Activated naive CD4-positive, alpha-beta T cell treated with anti-CD3 and anti-CD28 coated beads for 36 hours (primary cell): ENCODE data around the gene HIP1R. TPM values are rescaled to one million over a fixed set of nuclear protein-coding genes. Genes with fewer than 3 reads are reported as not detected.

Experiments used
- CTCF ChIA-PET: fragments of 350-600 bp; sonication (Branson Sonifier 250); formaldehyde crosslinking; loops from one replicate; lab custom pipeline; 2021; ENCODE audit warnings: antibody characterized with exemption; lab: Charles Lee
- DNase-seq: peaks from one replicate; pipeline ENCODE4 v3.0.0-alpha.2; 2020
- H3K27ac Mint-ChIP-seq: one replicate; pipeline ENCODE4 v1.8.0; 2021; ENCODE audit warnings: mild to moderate bottlenecking, mixed read lengths
- H3K27me3 Mint-ChIP-seq: one replicate; pipeline ENCODE4 v1.8.0; 2021; ENCODE audit warnings: low read depth, mixed read lengths
- H3K36me3 Mint-ChIP-seq: one replicate; pipeline ENCODE4 v1.8.0; 2021; ENCODE audit warnings: low read depth, mixed read lengths
- H3K4me1 Mint-ChIP-seq: one replicate; pipeline ENCODE4 v1.8.0; 2021; ENCODE audit warnings: low read depth, mixed read lengths
- H3K4me3 Mint-ChIP-seq: one replicate; pipeline ENCODE4 v1.8.0; 2021; ENCODE audit warnings: mild to moderate bottlenecking, moderate library complexity, mixed read lengths
- H3K9me3 Mint-ChIP-seq: one replicate; pipeline ENCODE4 v1.8.0; 2021; ENCODE audit warnings: mixed read lengths
- intact Hi-C: fragments of 100-400 bp; cut with micrococcal nuclease; formaldehyde crosslinking; loops from one replicate; pipeline ENCODE4 v1.15.1; 2023
- total RNA-seq, 2 experiments: library from RNA; stranded (reverse); gene quantifications; one replicate each; pipeline ENCODE4 v1.2.3, GENCODE V29; 2021

Gene HIP1R
- total RNA-seq, 2 experiments from 2014 or later = 18.5 to 21.2 TPM

DNA sequence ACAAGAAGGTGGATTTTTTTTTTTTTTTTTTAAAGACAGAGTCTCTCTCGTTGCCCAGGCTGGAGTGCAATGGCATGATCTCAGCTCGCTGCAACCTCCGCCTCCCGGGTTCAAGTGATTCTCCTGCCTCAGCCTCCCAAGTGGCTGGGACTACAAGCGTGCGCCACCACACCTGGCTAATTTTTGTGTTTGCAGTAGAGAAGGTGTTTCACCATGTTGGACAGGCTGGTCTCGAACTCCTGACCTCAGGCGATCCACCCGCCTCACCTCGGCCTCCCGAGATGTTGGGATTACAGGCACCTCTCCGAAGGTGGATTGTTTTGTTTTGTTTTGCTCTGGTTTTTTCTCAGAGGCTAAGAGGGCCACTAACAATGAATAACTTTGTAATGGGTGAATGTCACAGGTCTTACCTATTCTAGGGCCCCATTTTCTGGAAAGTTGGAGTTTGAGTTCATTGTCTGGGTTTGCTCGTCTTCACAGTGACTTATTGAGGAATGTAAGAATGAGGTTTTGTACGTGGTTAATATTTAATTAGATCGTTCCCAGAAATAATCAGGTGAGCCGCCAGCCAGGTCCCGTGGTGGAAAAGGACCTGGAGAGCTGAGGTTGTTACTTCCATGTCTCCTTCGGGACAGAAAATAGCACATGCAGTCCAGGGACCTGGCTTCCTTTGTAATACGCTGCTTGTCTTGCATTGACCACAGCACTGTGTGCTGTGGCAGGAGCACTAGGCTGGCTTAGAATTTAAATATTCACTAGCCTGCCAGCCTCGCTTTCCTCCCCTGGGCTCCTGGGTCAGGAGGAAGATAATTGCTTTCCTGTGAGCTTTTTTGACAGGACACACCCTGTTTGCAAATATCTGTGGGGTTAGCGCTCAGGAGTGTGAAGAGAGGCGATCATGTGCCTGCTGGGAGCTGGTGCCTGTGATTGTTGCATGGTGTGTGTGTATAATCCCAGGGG, 2.3 kb downstream of the HIP1R start:
- DNase-seq = no peak
- Mint-ChIP-seq H3K27me3 (peaks cover 2% of the 10 kb centered on the region), H3K4me3 (peak overlapping the region; percentile 30), H3K36me3 (peaks cover 3% of the 10 kb centered on the region), H3K9me3 (no peaks in the 10 kb centered on the region), H3K4me1 (peaks cover 29% of the 10 kb centered on the region), H3K27ac (no peak overlapping the region)
- intact Hi-C loops = loop anchor here (2.0 kb wide), 1 partner anchor 63 kb away; the partner anchor contains the start of gene CCDC62
- CTCF ChIA-PET = interaction anchor here (1.1 kb wide), 1 partner anchor 44 kb away, joined by 3 read pairs; no protein-coding TSS in a partner anchor

- Mint-ChIP-seq H3K4me1 (peaks cover 29% of the 10 kb centered on the region), H3K4me3 (no peak overlapping the region), H3K36me3 (peaks cover 3% of the 10 kb centered on the region), H3K27me3 (peaks cover 2% of the 10 kb centered on the region), H3K27ac (no peak overlapping the region), H3K9me3 (no peaks in the 10 kb centered on the region)
- DNase-seq = no peak
- intact Hi-C loops = no loop called here
- CTCF ChIA-PET = interaction anchor here (1.1 kb wide), 1 partner anchor 45 kb away, joined by 3 read pairs; no protein-coding TSS in a partner anchor
Measured at GRCh38 chr12:122838841-122839240, 3.6 kb downstream of the HIP1R start.

DNA sequence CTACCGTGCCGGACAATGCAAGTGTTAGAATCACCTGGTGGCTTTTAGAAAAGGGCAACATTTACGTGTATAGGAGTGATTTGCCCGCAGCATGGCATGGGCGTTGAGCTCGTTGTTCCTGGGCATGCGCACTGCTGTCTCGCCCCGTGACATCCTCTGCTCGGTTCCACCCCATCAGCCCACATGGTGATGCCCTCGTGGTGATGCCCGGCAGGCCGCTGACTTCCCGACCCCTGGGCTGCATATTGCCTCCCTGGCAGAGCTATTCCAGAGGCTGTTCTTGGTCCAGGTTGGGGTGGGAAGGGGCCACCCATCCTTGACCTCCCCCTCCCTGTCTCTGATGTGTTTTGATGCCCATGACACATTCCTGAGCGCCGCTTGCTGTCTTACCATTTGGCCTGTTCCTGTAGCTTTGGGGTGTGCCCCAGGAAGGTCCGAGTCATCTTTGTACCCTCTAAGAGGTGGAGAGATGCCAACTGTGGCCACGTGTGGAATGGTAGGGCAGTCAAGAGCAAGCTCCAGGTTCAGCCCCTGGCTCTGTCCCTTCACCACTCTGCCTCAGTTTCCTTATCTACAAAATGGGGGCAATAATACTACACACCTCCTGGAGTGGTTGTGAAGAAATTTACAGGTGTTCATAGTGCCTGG, 4.8 kb downstream of the HIP1R start:
- H3K27me3 Mint-ChIP-seq = no peaks in the 10 kb centered on the region
- H3K36me3 Mint-ChIP-seq = no peaks in the 10 kb centered on the region
- H3K4me3 Mint-ChIP-seq = no peak overlapping the region
- CTCF ChIA-PET = interaction anchor here (0.6 to 1.0 kb wide), 2 partner anchors 21 to 821 kb away, joined by 3 read pairs; no protein-coding TSS in a partner anchor
- no peak for DNase-seq
- no peaks in the 10 kb centered on the region for H3K9me3 Mint-ChIP-seq
- no peak overlapping the region for H3K27ac Mint-ChIP-seq
- H3K4me1 Mint-ChIP-seq = peaks cover 21% of the 10 kb centered on the region
- intact Hi-C loops = no loop called here

DNA sequence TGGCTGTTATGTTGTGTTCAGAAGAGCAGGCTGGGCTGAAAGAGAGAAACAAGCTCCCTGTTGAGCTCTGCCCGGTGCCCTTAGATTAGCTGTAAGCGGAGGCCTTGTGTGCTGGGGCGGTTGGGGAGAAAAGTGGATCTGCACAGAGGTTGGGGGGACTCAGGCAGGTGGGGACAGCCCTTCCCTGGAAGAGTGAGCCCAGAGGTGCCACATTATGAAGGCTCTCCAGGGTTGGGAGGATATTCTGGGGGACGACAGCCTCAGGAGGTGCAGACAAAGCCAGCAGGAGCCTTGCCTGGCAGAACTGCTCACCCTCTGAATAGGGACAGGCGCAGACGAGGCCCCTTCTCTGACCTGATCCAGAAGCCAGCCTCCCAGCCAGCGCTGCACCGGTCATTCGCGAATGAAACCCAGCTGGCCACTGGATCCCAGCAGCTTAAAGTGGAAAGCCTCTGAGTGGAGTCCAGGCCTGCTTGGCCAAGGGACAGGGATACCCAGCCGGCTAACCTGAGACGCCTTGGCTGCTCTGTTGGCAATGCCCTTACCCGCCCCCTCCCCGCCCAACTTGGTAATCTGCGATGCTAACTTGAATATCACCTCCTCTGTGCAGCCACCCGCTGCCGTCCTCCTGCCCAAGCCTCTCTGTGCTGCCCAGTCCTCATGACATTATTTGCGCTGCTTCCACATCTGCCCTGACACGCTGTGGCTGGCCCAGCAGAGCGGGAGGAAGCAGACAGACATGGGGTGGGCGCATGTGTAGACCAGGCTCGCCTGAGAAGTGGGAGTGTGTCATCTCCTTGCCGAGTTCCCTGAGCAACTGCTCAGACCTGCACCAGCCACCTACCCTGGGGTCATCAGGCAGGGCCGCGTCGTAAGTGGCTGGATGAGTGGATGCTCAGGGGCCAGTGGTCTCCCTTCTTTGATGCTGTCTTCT, 5.6 kb downstream of the HIP1R start:
- Mint-ChIP-seq H3K4me1 (peaks cover 21% of the 10 kb centered on the region), H3K27me3 (no peaks in the 10 kb centered on the region), H3K9me3 (no peaks in the 10 kb centered on the region), H3K27ac (no peak overlapping the region), H3K36me3 (no peaks in the 10 kb centered on the region), H3K4me3 (no peak overlapping the region)
- intact Hi-C loops = no loop called here
- DNase-seq = no peak
- CTCF ChIA-PET = interaction anchor here (0.6 to 1.0 kb wide), 2 partner anchors 21 to 822 kb away, joined by 3 read pairs; no protein-coding TSS in a partner anchor

DNA sequence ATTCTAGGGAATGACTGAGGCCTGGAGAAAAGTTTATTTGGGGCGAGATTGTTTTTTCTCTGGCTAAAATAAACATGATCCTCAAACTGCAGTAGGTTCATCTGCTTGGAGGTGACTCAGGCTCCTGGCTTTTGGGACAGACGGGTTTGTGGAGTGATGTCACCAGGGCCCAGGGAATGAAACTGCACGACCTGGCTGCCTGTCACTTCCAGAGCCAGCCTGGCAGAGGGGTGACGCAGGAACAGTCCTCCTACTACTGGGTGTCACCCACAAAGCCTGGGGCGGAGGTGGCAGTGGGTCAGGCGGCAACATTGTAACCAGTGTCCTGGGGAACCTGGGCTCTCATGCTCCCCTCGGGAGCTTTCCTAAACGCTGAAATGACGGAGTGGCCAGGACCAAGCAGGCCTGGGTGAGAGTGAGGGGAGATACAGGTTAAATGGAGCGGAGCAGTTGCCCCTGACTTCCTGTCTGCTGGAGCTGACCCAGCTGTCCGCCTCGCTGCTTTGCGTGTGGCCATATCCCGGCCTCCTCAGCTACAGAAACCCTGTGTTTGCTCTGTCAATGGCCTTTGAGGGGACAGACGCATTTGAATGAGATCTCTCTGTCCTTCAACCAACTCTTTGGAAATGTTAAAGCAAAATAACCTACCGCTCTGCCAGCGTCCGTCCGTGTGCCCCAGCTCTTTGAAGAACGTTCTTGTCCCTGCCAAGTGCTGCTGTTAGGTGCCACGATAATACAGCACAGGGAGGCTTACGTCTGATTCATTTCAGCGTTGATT, 6.5 kb downstream of the HIP1R start:
- no peaks in the 10 kb centered on the region for H3K27me3 Mint-ChIP-seq
- no peak for DNase-seq

GRCh38 chr12:122842505-122843405, 7.5 kb downstream of the HIP1R start:
- Mint-ChIP-seq H3K4me3 (no peak overlapping the region), H3K4me1 (peaks cover 7% of the 10 kb centered on the region), H3K27ac (no peak overlapping the region), H3K36me3 (no peaks in the 10 kb centered on the region), H3K9me3 (no peaks in the 10 kb centered on the region), H3K27me3 (no peaks in the 10 kb centered on the region)
- no peak for DNase-seq
- intact Hi-C loops = no loop called here
- CTCF ChIA-PET = interaction anchor here (1.0 kb wide), 1 partner anchor 50 kb away, joined by 3 read pairs; no protein-coding TSS in a partner anchor

More for the DNA sequence above, 6.5 kb downstream of the HIP1R start:
- Mint-ChIP-seq H3K36me3 (no peaks in the 10 kb centered on the region), H3K27ac (no peak overlapping the region), H3K4me1 (peaks cover 17% of the 10 kb centered on the region), H3K4me3 (no peak overlapping the region), H3K9me3 (no peaks in the 10 kb centered on the region)
- CTCF ChIA-PET = interaction anchor here (1.0 kb wide), 1 partner anchor 49 kb away, joined by 3 read pairs; no protein-coding TSS in a partner anchor
- intact Hi-C loops = no loop called here

DNA sequence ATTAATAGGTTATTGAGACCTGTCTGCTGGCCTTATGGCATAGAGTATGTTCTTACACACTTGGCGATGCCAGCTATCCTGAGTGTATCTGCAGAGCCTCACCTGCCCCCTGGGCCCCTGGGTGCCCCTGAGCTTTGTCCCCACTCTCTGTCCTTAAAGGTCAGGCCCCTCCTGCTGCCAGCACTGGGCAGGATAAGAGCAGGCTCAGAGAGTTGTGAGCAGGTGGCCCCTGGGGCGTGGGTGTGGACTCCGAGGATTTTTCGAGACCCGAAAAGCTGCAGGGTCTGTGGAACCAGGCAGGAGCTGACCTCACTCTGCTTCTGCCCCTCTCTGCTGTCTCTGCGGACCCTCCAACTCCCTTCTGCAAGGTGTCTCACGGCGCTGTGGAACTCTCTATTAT, 8.2 kb downstream of the HIP1R start:
- H3K27me3 Mint-ChIP-seq = no peaks in the 10 kb centered on the region
- H3K36me3 Mint-ChIP-seq = no peaks in the 10 kb centered on the region
- DNase-seq = no peak
- H3K27ac Mint-ChIP-seq = no peak overlapping the region
- CTCF ChIA-PET = no interaction called here
- H3K9me3 Mint-ChIP-seq = no peaks in the 10 kb centered on the region
- H3K4me1 Mint-ChIP-seq = peaks cover 7% of the 10 kb centered on the region
- no peak overlapping the region for H3K4me3 Mint-ChIP-seq
- intact Hi-C loops = no loop called here

- no peak for DNase-seq
- Mint-ChIP-seq H3K4me1 (peaks cover 7% of the 10 kb centered on the region), H3K9me3 (no peaks in the 10 kb centered on the region), H3K27me3 (no peaks in the 10 kb centered on the region), H3K27ac (no peak overlapping the region), H3K4me3 (no peak overlapping the region), H3K36me3 (peaks cover under 1% of the 10 kb centered on the region)
- CTCF ChIA-PET = interaction anchor here (0.7 to 1.4 kb wide), 2 partner anchors 11 to 51 kb away, joined by 3 to 4 read pairs; no protein-coding TSS in a partner anchor
- intact Hi-C loops = no loop called here
Measured at GRCh38 chr12:122844366-122844971, 9.2 kb downstream of the HIP1R start.

DNA sequence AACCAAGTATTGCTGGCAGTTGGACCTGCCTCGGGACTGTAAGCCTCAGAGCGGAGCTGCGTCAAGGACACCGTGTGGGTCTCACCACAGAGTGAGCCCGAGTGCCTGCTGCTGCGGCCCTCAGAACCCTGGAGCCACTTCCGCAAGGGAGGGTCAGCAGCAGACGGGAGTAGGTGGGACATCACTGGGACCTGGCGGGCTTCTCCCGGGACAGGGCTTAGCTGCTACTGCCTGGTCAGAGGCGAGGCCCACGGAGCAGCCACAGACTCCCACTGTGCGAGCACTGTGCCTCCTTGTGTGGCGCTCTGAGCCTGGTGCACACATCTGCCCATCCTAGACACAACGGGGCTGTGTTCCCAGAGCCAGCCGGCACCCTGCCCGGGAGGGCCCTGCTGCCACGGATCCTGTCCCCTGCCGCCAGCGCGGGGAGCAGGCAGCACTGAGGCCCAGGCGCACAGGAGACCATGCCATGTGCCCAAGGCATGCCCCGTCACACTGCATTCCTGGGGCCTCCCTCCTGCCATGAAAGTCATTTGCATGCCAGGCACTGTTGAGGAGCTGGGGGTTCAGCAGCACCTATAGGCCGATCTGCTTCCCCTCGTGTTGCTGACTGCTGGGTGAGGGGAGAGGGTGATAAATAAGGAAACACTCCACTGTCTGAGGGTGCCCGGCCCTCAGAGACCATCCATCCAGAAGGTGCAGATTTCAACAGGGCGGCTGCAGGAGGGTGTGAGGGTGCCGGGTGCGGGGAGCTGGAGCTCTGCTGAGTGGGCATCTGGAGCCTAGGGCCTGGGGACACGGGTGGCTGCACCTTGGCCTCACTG, 10.0 kb downstream of the HIP1R start:
- H3K9me3 Mint-ChIP-seq = no peaks in the 10 kb centered on the region
- intact Hi-C loops = no loop called here
- CTCF ChIA-PET = interaction anchor here (1.1 to 1.4 kb wide), 2 partner anchors 14 to 52 kb away, joined by 4 read pairs; no protein-coding TSS in a partner anchor

More for the DNA sequence above, 10.0 kb downstream of the HIP1R start:
- Mint-ChIP-seq H3K36me3 (peaks cover 1% of the 10 kb centered on the region), H3K4me3 (no peak overlapping the region), H3K27me3 (no peaks in the 10 kb centered on the region), H3K27ac (no peak overlapping the region), H3K4me1 (peaks cover 7% of the 10 kb centered on the region)
- DNase-seq = no peak
